GM19324 (cell line): ENCODE data around the gene TPD52L3.

ENCODE experiments used
- ATAC-seq: cut with Tn5 transposase; IDR thresholded peaks from one replicate; pipeline ENCODE4 v1.9.1; 2021; ENCODE audit warnings: mild to moderate bottlenecking, moderate library complexity; ENCODE audit not compliant: unreplicated experiment, low FRiP score

The TPD52L3 gene

GRCh38 chr9:6328103-6328502, at the start of gene TPD52L3:
Gene TPD52L3 (plus strand): TSS chr9:6328375. CDS start chr9:6328596, 221 bp downstream.
- no peak for ATAC-seq

DNA sequence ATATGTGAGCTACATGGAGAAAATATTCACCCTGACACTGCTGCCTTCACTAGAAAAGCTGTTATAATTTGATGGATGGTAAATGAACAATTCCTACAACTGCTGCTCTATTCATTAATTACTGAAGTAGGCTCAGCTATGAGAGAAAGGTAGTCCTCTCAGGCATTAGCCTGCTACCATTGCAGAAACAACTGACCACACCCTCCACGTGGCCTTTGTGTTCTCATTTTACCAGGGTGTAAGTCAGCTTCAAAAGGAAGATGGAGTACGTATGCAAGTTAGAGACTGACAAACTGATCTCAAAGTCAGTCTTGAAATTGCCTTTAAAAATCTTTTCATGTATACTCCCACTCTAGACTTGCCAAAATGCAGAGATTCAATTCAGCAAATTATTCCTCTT, 26.3 kb upstream of the TPD52L3 start:
- no peak for ATAC-seq

- ATAC-seq, result no peak
Observed at GRCh38 chr9:6302417-6302816, 25.8 kb upstream of the TPD52L3 start.

DNA sequence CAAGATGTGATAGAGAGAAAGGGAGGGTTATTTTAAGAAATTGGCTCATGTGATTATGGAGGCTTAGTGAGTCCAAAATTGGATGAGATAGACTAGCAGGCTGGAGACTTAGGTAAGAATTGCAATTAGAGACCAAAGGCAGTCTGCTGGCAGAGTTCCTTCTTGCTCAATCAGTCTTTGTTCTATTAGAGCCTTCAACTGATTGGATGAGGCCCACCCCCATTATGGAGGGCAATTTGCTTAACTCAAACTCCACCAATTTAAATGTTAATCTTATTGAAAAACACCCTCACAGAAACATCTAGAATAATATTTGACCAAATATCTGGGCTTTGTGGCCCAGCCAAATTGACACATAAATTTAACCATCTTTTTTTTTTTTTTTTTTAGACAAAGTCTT, 23.9 kb upstream of the TPD52L3 start:
- no peak for ATAC-seq

DNA sequence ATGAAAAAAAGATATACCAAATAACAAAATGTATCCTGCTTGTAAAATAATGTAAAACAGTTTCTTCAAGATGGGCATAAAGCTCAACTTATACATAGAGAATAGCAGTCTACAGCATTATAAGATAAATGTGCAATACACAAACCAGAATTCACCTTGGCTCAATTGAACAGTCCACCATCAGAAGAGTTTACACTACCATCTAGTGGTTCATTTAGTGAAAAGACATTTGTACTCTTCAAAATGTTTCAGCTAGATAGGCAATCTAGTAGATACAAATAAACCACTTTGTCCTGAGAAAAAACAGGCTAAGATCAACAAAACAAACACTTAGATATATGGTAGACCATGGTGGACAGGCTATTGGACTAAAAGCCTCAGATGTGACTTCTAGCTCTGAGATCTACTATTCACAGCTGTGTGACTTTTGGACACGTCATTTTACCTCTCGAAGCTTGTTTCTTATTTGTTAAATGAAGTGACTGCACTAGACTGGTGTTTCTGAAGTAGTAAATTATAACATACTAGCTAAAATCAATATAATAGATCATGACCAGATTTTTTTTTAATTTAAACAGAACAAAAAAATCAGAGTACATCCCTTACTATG, 22.1 kb upstream of the TPD52L3 start:
- ATAC-seq, result no peak

GRCh38 chr9:6307551-6308096, 20.6 kb upstream of the TPD52L3 start:
- ATAC-seq, result no peak

- no peak for ATAC-seq
Observed at GRCh38 chr9:6330958-6331634, 2.9 kb downstream of the TPD52L3 start.

GRCh38 chr9:6334305-6334704, 6.1 kb downstream of the TPD52L3 start:
- ATAC-seq, result no peak

GRCh38 chr9:6348766-6349165, 20.6 kb downstream of the TPD52L3 start:
- no peak for ATAC-seq

DNA sequence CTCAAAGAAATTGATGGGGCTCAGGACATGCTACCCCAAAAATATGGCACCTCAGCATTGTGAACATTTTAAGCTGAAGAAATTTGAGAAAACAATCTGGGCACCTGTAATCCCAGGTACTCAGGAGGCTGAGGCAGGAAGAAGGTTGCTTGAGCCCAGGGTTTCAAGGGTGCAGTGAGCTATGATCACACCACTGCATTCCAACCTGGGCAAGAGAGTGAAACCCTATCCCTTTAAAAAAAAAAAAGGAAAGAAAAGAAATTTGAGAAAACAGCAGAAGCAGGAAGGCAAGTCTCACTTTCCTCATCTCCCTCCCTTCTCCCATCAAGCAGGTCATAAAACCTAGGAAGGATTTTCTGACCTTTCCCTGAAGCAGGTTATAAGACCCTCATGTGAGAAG, 23.6 kb downstream of the TPD52L3 start:
- no peak for ATAC-seq

DNA sequence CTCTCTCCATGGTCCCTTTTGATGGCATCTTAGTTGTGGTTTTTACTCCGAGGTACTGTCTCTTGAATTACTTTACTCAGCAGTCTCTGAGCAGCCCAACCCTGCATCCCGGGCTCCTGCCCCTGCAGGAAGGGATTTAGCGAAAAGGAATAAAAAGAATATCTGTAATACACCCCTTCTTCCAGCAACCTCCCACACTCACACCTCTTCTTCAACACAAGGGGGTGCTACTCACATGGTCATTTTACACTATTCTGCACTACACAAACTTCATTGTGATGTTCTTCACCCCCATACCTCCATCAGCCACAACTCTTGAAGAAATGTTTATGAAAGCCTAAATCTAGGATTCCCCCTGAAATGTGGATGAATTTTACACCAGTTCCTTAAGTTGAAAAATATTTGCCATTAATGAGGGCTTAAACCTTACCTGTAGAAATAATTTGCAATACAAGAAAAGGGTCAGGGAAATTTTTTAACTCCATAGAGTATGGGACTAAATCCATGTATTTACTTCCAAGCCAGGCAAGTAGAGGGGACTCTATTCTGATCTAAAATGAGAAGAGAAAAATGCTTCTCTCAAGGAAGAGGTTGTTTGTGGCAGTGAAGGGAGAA, 26.0 kb downstream of the TPD52L3 start:
- peak; percentile 60 for ATAC-seq

DNA sequence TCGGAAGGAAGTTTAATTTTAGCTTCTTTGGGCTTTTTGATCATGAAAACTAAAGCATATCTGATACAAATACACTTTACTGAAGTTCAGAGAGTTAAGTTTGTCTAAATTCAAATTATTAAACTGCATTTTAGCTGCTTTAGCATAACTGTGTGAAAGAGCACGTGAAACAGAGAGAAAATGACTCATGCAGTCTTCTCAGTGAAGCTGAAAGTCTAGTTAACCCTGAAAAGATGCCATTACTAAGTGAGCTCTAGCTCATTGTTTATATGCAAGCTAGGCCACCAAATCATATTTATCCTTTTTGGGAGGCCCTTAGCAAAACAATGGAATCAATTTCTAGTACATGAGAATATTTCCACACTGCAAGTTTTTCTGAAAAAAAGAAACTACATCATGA, 27.6 kb downstream of the TPD52L3 start:
- ATAC-seq, result no peak

GRCh38 chr9:6356441-6356840, 28.3 kb downstream of the TPD52L3 start:
- no peak for ATAC-seq

GRCh38 chr9:6356904-6357303, 28.7 kb downstream of the TPD52L3 start:
- no peak for ATAC-seq

- no peak for ATAC-seq
Observed at GRCh38 chr9:6367128-6367890, 39.1 kb downstream of the TPD52L3 start.

GRCh38 chr9:6368831-6369230, 40.7 kb downstream of the TPD52L3 start:
- ATAC-seq, result no peak
